PC-9 (cell line): ENCODE measurements around the gene DSTN. TPM values are rescaled to one million over a fixed set of nuclear protein-coding genes. Genes with fewer than 3 reads are reported as not detected.

Source experiments
- BruUV-seq: library from RNA; stranded (reverse); fragments of 400-500 nt; replicated peaks from 2 replicates; lab custom pipeline; 2021; lab: Mats Ljungman, UMichigan
- CTCF ChIA-PET: fragments of 300-600 bp; sonication (Branson Sonifier 250); formaldehyde crosslinking; loops from one replicate; lab custom pipeline; 2022; ENCODE audit warnings: antibody characterized with exemption; lab: Charles Lee
- POLR2A ChIA-PET: fragments of 300-600 bp; sonication (Branson Sonifier 250); formaldehyde crosslinking; loops from one replicate; lab custom pipeline; 2022; ENCODE audit warnings: antibody characterized with exemption; ENCODE audit not compliant: unreplicated experiment; lab: Charles Lee
- DNase-seq, 2 experiments: peaks; one replicate each; pipeline versions ENCODE4 v3.0.0 to v3.0.0-alpha.2; 2015 to 2022; ENCODE audit warnings: mixed read lengths in 1 of 2
- H2AFZ ChIP-seq: fragments of 200-600 bp; sonication (generic); 2 replicates; pipeline ENCODE4 v1.8.1; 2017; ENCODE audit warnings: antibody characterized with exemption
- H3F3A ChIP-seq: fragments of 200-600 bp; sonication (generic); 2 replicates; pipeline ENCODE4 v1.8.1; 2017; ENCODE audit warnings: antibody characterized with exemption, mild to moderate bottlenecking, low read depth; ENCODE audit not compliant: insufficient read depth
- H3K27ac ChIP-seq: fragments of 200-600 bp; sonication (generic); 2 replicates; pipeline ENCODE4 v1.6.1; 2016; ENCODE audit warnings: mixed run types
- H3K27me3 ChIP-seq: fragments of 200-600 bp; sonication (generic); 2 replicates; pipeline ENCODE4 v1.6.1; 2016; ENCODE audit warnings: low read depth, mixed run types; ENCODE audit not compliant: insufficient read depth
- H3K36me3 ChIP-seq: fragments of 200-600 bp; sonication (generic); 2 replicates; pipeline ENCODE4 v1.6.1; 2016; ENCODE audit warnings: low read depth, mixed run types
- H3K4me1 ChIP-seq: fragments of 200-600 bp; sonication (generic); replicated peaks from 2 replicates; pipeline ENCODE4 v1.6.1; 2016; ENCODE audit warnings: mixed run types; ENCODE audit not compliant: insufficient read depth
- H3K4me2 ChIP-seq: fragments of 200-600 bp; sonication (generic); 2 replicates; pipeline ENCODE4 v1.6.1; 2017; ENCODE audit warnings: mixed run types
- H3K4me3 ChIP-seq: fragments of 200-600 bp; sonication (generic); 2 replicates; pipeline ENCODE4 v1.6.1; 2016; ENCODE audit warnings: mixed run types
- H3K79me2 ChIP-seq: fragments of 200-600 bp; sonication (generic); 2 replicates; pipeline ENCODE4 v1.6.1; 2017; ENCODE audit warnings: low read depth, mixed run types
- H3K9me2 ChIP-seq: fragments of 200-600 bp; sonication (generic); 2 replicates; pipeline ENCODE4 v1.8.1; 2017; ENCODE audit warnings: mild to moderate bottlenecking; ENCODE audit not compliant: insufficient read depth
- H3K9me3 ChIP-seq: fragments of 200-600 bp; sonication (generic); 2 replicates; pipeline ENCODE4 v1.8.1; 2016; ENCODE audit warnings: low read depth; ENCODE audit not compliant: insufficient read depth
- H4K20me1 ChIP-seq: fragments of 200-600 bp; sonication (generic); 2 replicates; pipeline ENCODE4 v1.8.1; 2017; ENCODE audit not compliant: insufficient read depth
- CTCF ChIP-seq: fragments of 200-600 bp; sonication (generic); conservative IDR thresholded peaks from 2 replicates; pipeline ENCODE4 v1.6.1; 2017; ENCODE audit warnings: mixed run types, antibody characterized with exemption, mild to moderate bottlenecking, moderate library complexity
- EZH2 ChIP-seq: fragments of 200-600 bp; sonication (generic); IDR thresholded peaks from 2 replicates; pipeline ENCODE4 v1.8.0; 2017; ENCODE audit warnings: antibody characterized with exemption, low read depth
- intact Hi-C: fragments of 100-400 bp; cut with micrococcal nuclease; formaldehyde crosslinking; loops from one replicate; pipeline ENCODE4 v1.10.0; 2022; ENCODE audit not compliant: unreplicated experiment
- total RNA-seq: library from RNA; stranded (reverse); gene quantifications from 2 replicates; pipeline ENCODE4 v1.2.3, GENCODE V29; 2021

Gene DSTN
- total RNA-seq, 1 experiment from 2014 or later = 366 TPM

DNA sequence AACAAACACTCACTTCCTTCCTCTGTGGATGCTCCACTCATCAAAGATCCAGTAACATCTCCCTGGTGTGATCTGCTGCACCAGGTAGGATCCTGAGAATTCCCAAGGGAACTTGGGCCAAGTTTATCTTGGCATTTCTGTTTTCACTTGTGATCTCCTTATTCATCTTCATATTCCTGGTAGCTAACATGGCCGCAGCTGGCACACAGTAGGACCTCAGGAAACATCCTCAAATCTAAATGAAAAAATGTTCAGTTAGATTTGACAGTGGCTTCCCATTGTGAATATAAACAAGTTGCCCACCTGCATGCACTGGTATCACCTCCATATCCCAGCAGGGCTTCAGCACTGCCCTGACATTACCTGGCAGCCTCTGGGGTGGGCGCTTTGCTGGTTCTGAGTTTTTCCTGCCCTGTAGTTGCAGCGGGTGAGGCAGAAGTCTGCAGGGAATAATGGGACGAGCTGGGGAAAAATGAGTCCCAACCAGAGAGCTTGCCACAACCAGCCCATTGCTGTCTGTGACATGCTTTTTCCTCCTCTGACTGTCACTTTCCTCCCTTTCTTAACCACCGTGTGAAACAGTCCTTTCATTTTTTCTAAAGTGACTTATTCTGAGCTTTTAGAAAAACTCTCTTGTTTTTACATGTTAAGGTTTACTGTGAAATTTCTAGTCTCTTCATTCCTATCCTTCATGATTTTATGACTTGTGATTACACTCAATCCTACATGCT is 9.4 kb upstream of the DSTN start:
- intact Hi-C loops = no loop called here
- no peaks in the 10 kb centered on the region for H3K36me3 ChIP-seq
- no peak overlapping the region for H3K4me2 ChIP-seq
- H3K79me2 ChIP-seq = peaks cover 5% of the 10 kb centered on the region; the same call in 1 of the 2 replicates
- H3K4me3 ChIP-seq = no peak overlapping the region
- ChIA-PET CTCF (no interaction called here), POLR2A (interaction anchor here (4.5 kb wide), 1 partner anchor 10 kb away, joined by 78 read pairs; the partner anchor contains the start of gene DSTN)
- H3F3A ChIP-seq = peaks cover 65% of the 10 kb centered on the region
- peaks cover 91% of the 10 kb centered on the region for H3K4me1 ChIP-seq
- no TSS peak for BruUV-seq
- no peaks in the 10 kb centered on the region for H3K9me3 ChIP-seq
- H3K9me2 ChIP-seq = no peaks in the 10 kb centered on the region
- no peak for DNase-seq
- H3K27ac ChIP-seq = peak overlapping the region; percentile 92
- TF ChIP-seq CTCF (no peak), EZH2 (no peak)
- no peaks in the 10 kb centered on the region for H3K27me3 ChIP-seq
- H4K20me1 ChIP-seq = no peaks in the 10 kb centered on the region
- no peak overlapping the region for H2AFZ ChIP-seq

DNA sequence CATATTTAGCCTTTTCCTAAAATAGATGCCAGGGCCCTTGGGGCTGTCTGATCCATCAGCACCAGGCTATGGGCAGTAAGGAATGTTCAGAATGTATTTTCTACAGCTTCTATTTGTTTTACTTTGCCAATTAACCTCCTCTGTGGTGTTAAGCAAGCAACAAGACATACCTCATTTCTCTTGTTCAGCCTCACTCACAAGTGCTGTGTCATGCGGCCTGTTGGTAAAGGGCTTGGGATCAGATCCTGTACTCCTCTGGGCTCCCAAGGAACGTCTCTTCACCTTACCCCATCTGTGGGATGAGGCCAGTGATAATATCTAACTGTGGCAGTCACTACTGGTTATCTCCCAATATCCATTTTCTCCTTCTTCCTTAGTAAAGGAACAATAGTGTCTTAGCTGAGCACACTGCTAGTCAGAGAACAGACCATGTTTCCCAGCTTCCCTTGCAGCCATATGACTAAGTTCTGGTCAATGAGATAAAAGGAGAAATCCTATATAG is 7.0 kb upstream of the DSTN start:
- Histone ChIP-seq H3K27me3 (no peaks in the 10 kb centered on the region), H3F3A (peaks cover 52% of the 10 kb centered on the region), H4K20me1 (no peaks in the 10 kb centered on the region), H3K4me1 (peaks cover 86% of the 10 kb centered on the region), H3K9me3 (no peaks in the 10 kb centered on the region), H3K27ac (peak overlapping the region; percentile 94), H2AFZ (no peak overlapping the region; the same call in 1 of the 2 replicates), H3K4me3 (no peak overlapping the region), H3K4me2 (peak overlapping the region; percentile 43), H3K9me2 (no peaks in the 10 kb centered on the region), H3K36me3 (no peaks in the 10 kb centered on the region), H3K79me2 (peaks cover 12% of the 10 kb centered on the region)
- TF ChIP-seq EZH2 = no peak
- TF ChIP-seq CTCF = no peak
- POLR2A ChIA-PET = interaction anchor here (0.5 to 0.6 kb wide), 2 partner anchors 12 to 288 kb away, joined by 3 to 17 read pairs; no protein-coding TSS in a partner anchor
- CTCF ChIA-PET = no interaction called here
- BruUV-seq = no TSS peak
- intact Hi-C loops = no loop called here
- DNase-seq = peak; percentile 51 to 92

DNA sequence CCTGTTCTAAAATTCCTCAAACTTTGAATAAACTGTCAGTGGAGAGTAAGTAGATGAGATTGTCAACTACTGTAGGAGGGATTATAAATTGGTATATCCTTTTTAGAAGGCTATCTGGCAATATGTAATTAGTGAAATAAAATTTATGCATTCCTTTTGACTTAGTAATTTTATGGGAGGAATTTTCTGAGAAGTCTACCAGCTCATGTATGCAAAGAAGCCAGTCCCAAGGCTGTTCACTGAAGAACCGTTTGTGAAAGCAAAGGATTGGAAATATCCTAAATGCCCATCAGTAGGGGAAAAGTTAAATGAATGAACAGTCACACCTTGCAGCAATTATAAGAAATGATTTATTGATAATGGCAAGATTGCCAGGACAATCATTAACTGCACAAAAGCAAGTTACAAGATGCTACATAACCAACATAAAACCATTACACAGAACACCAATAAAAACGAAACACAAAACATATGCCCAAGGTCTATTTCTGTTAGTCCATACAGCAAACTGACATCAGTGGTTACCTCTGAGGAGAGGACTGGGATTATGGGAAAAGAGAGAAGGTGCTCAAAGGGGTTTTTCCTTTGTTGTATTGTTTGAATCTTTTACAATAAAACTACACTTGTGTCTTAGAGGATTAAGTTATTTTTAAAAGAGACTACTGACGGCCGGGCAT is 4.6 kb upstream of the DSTN start:
- DNase-seq = peak in 1 of 2 experiments; percentile 78
- H2AFZ ChIP-seq = no peak overlapping the region
- peaks cover 23% of the 10 kb centered on the region for H3K79me2 ChIP-seq
- CTCF ChIA-PET = no interaction called here
- no peak overlapping the region for H3K4me3 ChIP-seq
- no peak for TF ChIP-seq EZH2
- TF ChIP-seq CTCF = no peak
- peaks cover 38% of the 10 kb centered on the region; the same call in 1 of the 2 replicates for H3F3A ChIP-seq
- H3K9me3 ChIP-seq = no peaks in the 10 kb centered on the region
- peak overlapping the region; percentile 29 for H3K27ac ChIP-seq
- no peaks in the 10 kb centered on the region for H3K9me2 ChIP-seq
- H4K20me1 ChIP-seq = no peaks in the 10 kb centered on the region
- H3K27me3 ChIP-seq = no peaks in the 10 kb centered on the region
- POLR2A ChIA-PET = interaction anchor here (0.7 kb wide), 1 partner anchor 23 kb away, joined by 7 read pairs; no protein-coding TSS in a partner anchor
- peak overlapping the region; percentile 35 for H3K4me2 ChIP-seq
- H3K4me1 ChIP-seq = peaks cover 73% of the 10 kb centered on the region
- intact Hi-C loops = no loop called here
- no TSS peak for BruUV-seq
- no peaks in the 10 kb centered on the region for H3K36me3 ChIP-seq
